ENCODE measurements around the gene BRPF1.
"Not testable (repeated sequence)": the region's sequence is repeated elsewhere in the genome, so short reads cannot be mapped to it uniquely, and the experiment has no call there.

Gene BRPF1

GRCh38 chr3:9767418-9767817 lies 35.9 kb downstream of the BRPF1 start:
- DNase-seq (ENCODE audit: low read depth in 2 of 2, low spot score in 1 of 2) = no peak

GRCh38 chr3:9768141-9768775 lies 36.7 kb downstream of the BRPF1 start:
- no peak for DNase-seq (ENCODE audit: low read depth in 2 of 2, low spot score in 1 of 2)

DNA sequence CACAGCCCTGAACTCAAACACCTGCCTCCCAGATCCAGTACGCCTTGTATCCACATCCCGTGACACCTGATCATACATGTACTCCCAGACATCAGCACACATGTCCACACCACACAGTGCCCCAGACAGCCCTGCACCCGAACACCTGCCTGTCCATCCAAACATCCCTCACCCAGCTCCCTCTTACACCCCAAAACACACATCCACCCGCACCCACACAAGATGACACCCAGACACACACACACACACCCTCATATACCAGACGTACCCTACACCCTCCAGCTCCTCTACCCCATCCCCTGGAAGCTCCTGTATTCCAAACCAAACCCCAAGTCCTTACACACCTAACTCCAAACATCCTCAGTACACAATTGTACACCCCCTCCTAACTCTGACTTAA lies 37.5 kb downstream of the BRPF1 start:
- no peak for DNase-seq (ENCODE audit: low read depth in 2 of 2, low spot score in 1 of 2)

DNA sequence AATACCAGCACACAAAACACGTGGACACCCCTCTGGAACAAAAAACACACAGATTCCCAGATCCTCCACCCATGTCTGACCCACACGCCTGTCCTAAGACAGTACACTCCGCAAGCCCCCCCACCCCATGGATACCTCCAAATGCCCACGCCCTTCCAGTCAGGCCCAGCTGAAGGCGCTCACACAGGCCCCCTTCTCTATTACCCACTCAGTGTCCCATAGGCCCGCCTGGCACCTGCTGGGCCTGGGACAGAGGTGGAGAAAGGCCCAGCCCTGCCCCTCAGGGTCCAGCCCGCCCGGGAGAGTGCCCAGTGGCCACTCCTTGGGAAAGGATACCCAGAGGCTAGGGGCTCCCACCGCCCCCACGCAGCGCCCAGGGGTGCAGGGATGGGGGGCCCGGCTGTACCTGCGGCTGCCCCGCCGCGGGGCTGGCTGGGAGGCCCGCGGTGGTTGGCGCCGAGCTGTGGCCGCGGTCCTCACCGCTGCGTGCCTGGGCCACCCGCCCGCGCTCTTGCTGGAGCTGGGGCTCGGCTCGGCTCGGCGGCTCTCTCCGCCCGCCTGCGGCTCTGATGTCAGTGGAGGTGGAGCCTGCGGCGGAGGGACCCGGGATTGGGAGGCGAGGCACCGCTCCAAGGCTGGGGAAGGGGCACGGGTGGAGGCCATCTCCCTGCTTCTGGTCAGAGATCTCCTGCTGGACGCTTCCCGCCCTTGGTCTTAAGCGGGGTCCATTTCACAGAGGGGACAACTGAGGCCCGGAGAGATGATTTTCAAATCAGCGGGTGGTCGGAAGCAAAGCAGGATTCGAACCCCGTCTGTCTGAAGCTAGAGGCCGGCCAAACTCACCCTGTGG lies 38.1 kb downstream of the BRPF1 start, which contains the start of gene CAMK1:
CAMK1 (minus strand) TSS at position 522 of the 850 bp plus-strand sequence. CDS start 2,198 bp downstream, outside the sequence.
- peak in 1 of 2 donors; percentile 21 for DNase-seq (ENCODE audit: low read depth in 2 of 2, low spot score in 1 of 2)

DNA sequence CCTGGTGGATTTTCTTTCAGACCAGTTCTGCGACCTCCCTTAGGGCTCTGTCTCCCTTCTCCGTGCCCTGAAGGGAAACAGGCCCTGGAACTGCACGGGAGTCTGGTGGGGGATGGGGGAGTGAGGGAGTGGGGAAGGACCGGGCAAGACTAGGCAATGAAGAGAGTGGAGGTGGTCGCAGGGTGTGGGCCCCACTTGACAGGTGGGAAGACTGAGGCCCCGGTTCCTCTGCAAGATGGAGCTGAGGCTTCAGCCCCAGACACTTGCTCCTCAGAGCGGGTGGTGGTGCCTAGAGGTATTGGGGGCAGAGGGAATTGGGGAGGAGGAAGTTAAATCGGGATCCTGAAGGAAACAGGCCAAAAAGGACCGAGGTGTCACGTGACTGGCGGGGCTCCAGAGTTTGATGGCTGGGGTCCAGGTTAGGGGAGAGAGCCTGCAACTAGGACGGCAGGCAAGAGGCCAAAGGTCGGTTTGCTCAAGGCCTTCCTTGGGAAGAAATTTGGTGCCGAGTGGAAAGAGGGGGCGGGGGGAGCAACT lies 38.8 kb downstream of the BRPF1 start:
- DNase-seq (ENCODE audit: low read depth in 2 of 2, low spot score in 1 of 2) = no peak

GRCh38 chr3:9771007-9771406 lies 39.5 kb downstream of the BRPF1 start:
- DNase-seq (ENCODE audit: low read depth in 2 of 2, low spot score in 1 of 2) = not testable (repeated sequence)

DNA sequence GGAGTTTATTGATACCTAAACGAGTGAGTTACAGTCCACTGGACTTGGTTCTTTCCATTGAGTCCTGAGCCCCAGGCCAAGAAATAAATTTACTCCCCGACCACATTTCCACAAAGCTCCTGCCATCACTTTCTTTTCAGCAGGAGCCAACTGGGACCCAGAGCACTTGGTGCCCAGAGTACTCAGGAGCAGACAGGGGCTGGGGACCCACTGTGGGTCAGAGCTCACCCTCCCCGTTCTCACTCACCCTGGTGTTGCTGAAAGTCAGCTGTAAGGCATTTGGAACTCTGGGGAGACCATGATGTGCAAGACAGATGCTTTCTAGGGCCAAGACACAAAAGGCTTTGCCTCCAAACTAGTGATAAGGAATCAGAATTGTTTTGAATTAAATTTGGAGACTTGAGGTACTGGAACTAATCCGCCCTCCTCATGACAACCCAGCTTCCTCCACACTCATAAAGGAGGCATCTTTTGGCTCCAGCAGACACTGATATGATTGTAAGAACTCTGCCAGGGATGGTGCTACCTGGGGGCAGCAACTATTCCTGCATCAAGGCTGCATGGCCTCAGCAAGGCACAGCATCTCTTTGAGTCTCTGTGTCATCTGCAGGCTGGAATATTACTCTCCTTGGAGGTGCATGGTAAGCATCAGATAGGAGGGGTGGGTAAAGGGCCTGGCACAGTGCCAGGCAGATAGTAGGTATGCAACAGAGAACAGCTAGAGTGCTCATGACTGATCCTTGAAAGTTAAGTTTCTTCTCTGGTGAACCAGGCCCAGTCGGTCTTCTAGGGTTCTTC lies 45.6 kb downstream of the BRPF1 start:
- no peak for DNase-seq (ENCODE audit: low read depth in 2 of 2, low spot score in 1 of 2)

DNA sequence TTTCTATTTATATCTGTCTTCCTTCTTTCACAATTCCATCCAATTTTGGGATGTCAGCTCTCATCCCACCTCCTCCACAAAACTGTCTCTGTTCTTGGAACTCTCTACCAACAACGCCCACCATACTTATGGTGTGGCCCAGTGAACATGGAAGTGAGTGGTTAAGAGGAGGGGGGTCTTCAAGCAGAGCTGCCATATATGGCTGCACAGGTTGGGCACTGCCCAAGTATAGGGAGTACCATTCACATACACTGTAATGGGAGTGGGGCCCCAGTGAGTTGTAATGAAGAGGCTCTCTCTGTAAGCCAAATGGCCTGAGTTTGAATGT lies 46.1 kb downstream of the BRPF1 start:
- DNase-seq (ENCODE audit: low read depth in 2 of 2, low spot score in 1 of 2) = no peak

DNA sequence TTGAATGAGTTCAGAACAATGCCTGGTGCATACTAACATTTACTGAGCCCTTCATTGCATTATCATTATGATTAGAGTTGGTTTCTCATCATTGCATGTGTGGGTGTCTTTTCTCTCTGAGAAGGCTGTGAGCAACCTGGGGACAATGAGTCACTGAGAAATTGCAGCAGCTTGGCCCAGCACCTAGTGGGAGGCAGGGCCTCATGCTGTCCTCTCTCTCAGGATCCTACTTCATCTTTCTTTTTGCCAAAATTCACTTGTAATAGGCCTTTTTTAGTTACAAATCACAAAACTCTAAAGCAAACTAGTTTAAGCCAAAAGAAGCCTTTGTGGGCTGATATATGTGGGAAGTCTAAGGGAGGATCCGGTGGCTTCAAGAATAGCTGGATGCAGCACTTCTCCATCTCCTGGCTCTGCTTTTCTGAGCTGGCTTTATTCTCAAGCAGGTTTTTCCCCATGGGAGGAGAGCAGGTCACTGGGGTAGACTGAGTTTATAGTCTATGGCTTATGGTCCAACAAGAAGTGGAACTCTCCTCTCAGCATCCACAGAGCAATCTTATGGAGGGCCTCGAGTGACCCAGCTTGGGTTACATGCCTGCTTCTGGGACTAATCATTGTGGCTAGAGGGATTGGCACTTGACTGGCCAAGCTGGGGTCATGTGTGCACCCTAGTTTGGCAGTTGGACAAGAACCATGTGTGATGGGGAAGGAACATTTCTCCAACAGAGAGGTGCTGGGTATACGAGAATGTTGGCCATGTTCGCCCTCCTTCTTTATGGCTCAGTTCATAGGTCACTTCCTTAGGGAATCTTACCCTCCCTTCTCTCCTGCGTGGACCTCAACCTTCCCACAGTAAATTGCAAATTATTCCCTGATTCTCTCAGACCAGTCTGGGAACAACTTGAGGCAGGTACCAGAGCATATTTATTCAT lies 46.9 kb downstream of the BRPF1 start:
- peak in 1 of 2 donors; percentile 36 for DNase-seq (ENCODE audit: low read depth in 2 of 2, low spot score in 1 of 2)

DNA sequence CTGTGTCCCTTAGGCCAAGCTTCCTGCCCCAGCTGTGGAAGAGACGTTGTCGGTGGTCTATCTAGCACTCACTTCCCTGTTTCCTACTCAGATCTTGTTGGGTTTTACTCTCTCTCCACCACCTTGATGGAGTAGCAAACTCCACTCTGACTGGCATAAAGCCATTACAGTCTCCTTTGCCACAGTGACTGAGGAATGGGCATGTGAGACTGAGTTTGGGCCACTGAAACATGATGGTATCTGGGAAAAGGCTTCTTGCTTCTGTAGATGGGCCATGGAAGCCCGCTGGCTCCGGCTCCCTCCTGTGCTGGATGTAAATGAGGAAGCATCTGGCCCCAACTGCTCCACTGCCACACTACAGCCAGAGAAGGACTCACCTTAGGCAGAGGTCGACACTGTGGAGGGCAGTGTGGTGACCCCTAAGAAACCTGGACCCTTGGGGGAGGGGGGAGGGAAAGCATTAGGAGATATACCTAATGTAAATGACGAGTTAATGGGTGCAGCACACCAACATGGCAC lies 47.6 kb downstream of the BRPF1 start:
- DNase-seq (ENCODE audit: low read depth in 2 of 2, low spot score in 1 of 2) = no peak

DNA sequence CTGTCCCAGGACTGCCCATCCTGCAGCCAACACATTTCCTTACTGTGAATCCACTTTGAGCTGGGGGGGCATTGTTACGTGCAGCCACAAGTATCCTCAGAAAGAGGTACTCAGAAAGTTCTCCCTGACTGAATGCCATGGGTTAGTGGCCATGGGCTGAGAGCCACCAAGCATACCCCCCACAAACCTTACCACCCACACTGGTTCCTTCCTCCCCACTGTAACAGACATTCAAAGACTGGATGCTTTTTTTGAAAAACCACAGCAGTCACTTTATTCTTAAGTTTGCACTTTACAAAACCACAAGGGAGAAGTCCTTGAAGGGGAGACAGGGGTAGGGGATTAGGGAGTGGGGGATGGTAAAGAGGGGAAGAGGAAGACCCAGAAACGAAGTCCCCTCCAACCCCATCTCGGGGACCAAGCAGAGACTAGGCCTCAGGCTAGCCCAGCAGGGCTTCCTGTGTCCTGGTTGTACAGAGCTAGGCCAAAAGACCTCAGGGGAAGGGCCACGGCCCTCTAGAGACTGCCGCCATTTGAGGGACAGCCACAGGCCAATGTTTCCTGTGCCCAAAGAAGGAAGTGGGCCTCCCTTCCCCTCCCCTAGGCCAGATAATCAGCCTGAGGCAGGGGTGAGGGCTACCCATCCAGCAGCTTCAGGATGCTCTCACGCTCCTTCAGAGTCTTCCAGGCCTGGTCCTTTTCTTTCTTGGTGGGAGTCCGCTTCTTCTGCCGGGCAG lies 48.4 kb downstream of the BRPF1 start:
- no peak for DNase-seq (ENCODE audit: low read depth in 2 of 2, low spot score in 1 of 2)

DNA sequence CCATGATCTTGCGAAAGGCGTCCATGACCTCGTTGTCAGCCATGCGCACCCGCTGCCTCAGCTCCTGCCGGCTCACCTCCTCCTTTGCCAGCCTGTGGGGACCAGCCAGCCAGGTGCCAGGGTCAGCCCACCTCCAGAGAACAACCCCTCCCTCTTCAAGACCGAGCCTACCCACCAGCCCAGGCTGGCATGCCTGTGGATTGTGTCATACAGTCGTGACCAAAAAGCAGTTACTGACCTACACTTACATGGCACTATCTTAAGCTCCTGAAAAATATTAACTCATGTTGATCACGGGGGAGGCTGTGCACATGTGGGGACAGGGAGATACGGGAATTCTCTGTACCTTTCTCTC lies 48.9 kb downstream of the BRPF1 start:
- no peak for DNase-seq (ENCODE audit: low read depth in 2 of 2, low spot score in 1 of 2)

- no peak for DNase-seq (ENCODE audit: low read depth in 2 of 2, low spot score in 1 of 2)
Observed at GRCh38 chr3:9780910-9781309, 49.4 kb downstream of the BRPF1 start.

DNA sequence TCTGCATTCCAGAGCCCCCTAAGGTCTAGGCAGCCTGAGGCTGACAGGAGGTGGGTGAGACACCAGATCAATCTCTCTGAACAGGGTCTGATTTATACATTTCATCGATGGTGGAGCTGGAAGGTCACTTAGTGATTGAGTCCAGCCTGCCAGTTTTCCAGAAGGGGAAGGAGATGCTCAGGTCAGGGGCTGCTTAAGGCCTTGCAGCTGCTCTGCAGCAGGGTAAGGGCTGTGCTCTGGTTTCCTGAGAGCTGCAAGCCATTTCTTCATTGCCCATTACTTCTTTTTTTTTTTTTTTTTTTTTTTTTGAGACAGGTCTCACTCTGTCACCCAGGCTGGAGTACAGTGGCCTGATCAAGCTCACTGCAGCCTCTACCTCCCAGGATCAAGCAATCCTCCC lies 50.0 kb downstream of the BRPF1 start:
- DNase-seq (ENCODE audit: low read depth in 2 of 2, low spot score in 1 of 2) = no peak

GRCh38 chr3:9781978-9782603 lies 50.6 kb downstream of the BRPF1 start:
- DNase-seq (ENCODE audit: low read depth in 2 of 2, low spot score in 1 of 2) = no peak

DNA sequence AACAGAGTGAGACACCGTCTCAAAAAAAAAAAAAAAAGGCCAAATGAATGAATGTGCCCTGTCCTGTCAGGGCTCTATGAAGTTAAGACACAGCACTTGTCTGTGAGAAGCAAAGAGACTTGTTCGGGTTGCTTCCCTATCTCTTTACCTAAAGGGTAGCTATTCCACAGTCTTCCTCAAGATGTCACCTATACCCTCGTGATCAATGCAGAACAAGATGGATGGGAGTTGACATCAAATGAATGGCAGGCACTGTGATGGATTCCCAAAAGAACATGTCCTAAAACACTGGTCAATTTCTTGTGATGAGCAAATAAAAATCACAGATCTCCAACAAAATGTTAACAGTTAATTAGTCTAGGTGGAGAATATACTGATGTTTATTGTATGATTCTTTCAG lies 51.2 kb downstream of the BRPF1 start:
- no peak for DNase-seq (ENCODE audit: low read depth in 2 of 2, low spot score in 1 of 2)

GRCh38 chr3:9783954-9784353 lies 52.4 kb downstream of the BRPF1 start:
- no peak for DNase-seq (ENCODE audit: low read depth in 2 of 2, low spot score in 1 of 2)

DNA sequence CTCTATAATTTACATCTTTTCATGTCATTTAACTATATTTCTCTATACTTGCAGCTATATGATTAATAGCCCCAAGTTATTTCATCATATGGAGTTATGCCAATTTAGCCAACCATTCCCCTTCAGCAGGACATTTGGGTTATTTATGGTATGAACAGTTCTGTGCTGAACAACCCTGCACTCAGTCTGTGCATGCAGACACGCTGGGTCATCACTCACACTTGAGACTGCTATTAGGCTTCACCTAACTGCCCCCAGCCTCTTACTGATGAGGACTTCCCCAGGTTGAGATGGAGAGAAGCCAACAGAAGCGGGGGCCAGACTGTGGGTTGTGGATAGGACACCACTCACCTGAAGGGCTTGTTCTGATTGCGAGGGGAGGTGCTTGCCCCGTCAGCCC lies 53.4 kb downstream of the BRPF1 start:
- no peak for DNase-seq (ENCODE audit: low read depth in 2 of 2, low spot score in 1 of 2)

DNA sequence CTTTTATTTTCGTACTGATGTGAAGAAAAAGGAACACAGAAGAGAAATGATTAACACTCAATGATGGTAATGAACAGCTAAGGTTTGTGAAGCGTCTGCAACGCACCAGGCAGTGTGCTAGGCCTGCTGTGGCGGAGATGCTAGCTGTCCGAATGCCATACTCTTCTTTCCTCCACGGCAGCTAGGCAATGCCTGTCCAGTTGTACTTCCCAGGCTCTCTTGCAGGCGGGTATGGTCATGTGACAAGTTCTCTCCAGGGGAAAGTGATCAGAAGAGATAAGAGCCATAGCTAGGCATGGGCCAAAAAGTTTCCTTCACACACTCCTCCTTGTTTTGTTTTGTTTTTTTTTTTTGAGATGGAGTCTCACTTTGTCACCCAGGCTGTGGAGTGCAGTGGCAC lies 54.1 kb downstream of the BRPF1 start:
- no peak for DNase-seq (ENCODE audit: low read depth in 2 of 2, low spot score in 1 of 2)

Data from stimulated activated CD8-positive, alpha-beta memory T cell treated with anti-CD3 and anti-CD28 coated beads, Interleukin-4, amount 100 ng/mL, for 4 hours (primary cell).